ENCODE results near the gene OR6B2. TPM values are rescaled to one million over a fixed set of nuclear protein-coding genes. Genes with fewer than 3 reads are reported as not detected.

The OR6B2 gene
- total RNA-seq, 1 donor from 2014 or later = not detected

DNA sequence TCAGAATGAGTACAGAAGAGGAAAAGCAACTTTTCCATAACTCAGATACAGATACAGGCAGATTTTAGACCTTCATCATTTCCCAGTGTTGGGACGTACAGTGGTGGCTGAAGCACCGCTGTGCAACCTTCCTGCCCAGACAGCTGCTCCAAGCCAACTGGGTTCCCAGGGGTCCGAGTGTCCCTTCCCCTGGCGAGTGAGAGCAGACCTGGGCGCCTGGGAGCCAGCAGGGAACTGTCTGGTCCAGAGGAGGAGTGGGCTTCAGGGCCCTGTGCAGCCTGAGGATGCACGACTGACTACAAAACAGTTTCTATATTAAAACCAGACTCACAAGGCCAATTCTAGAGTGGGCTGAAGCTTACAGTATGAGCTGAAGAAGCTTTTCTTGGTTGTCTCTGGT is 11.1 kb upstream of the OR6B2 start:
- no peak for DNase-seq (ENCODE audit: low read depth in 2 of 2)

DNA sequence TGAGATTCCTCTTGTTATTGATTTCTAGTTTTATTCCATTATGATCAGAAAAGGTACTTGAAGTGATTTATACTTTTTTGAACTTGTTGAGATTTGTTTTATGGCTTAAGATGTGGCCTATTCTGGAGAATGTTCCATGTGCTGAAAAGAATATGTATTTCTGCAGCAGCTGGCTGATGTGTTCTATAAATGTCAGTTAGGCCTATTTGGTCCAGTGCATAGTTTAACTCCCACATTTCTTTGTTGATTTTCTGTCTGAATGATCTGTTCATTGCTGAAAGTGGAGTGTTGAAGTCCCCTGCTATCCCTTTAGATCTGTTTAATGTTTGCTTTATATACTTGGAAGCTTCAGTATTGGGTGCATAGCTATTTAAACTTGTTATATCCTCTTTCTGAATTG is 7.1 kb upstream of the OR6B2 start:
- no peak for DNase-seq (ENCODE audit: low read depth in 2 of 2)

DNA sequence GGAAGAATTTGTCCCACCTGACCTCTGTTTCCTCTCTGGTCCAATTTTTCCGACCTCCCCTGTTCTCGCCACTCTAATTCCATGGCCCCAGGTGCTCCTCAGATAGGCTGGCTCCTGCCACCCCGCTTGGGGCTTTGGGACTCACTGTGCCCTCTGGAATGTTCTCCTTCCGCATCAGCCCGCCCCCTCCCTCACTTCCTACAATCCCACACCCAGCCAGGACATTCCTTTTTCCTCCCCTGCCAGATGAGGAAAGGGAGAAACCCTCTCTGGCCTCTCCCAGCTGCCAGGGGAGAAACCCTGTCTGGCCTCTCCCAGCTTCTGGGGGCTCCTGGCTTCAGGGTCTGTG is 3.1 kb upstream of the OR6B2 start:
- DNase-seq (ENCODE audit: low read depth in 2 of 2) = no peak

DNA sequence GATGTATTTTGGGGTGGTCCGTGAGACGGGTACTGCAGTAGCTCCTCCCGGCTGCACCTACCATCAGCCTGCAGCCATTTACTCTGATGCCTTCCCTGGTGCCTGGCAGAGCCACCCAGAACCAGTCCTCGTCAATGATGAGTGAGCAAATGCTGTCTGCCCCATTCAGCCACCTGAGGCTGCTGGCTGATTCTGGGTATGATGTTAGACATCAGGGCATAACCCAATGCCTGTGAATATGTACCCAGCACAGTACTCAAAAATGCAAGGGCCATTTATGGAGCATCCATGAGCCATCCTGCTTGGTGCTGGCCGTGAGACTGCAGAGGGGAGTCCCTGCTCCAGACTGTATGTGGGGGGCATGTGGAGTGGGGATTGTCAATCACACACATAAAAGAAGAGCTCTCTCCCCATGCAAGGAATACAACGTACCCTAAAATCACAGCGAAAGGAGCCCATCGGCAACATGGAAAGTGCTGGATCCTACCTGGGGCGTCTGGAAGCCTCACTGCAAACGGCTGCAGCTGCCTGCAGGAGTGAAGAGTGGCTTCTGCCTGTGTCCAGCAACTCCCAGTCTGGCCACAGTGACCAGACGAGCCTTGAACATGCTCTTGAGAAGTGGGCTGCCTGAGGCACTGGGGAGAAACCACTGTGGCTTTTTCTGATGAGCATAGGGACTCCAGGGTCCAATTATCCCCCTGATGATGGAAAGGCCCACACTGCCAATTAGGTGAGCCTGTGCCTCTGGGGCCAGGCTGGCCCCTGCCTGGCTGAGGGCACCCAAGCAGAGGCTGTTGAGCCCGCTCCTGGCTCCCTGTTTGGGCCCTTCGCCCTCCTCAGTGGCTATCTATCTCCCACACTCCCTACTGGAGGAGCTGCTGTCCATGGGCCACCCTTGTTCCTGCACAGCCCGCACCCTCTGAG is 2.4 kb upstream of the OR6B2 start:
- DNase-seq (ENCODE audit: low read depth in 2 of 2) = no peak

DNA sequence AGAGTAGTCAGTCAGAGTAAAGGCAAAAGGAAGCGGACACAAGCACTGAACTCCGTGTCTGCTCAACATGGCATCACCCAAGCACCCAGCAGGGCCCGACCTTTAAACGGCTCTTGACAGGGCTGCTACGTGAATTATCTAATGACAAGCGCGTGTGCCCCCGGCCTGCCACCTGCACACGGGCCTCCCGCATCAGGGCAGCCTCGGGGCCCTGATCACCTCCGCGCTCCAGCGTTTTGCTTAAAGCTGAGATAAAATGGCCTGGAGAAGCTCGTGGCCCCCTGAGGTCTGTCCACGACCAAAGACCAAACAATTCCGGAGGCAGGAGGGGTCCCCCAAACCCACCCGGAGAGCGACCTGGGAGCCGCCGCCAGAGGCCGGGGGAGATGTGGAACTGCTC is 5.5 kb downstream of the OR6B2 start:
- DNase-seq (ENCODE audit: low read depth in 2 of 2) = peak in 1 of 2 donors; percentile 19

DNA sequence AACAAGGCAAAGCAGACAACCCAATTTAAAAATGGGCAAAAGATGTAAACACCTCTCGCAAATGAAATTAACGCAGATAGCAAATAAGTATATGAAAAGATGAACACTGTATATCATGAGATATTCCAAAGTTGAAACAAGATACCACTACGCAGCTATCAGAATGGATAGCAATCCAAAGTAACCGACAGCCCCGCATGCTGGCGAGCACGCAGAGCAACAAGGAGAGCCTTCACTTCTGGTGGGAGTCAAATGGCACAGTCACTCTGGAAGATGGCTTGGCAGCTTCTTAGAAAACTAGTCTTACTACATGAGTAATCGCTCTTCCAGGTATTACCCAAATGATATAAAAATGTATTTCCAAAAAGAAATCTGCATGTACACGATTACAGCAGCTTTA is 6.4 kb downstream of the OR6B2 start:
- no peak for DNase-seq (ENCODE audit: low read depth in 2 of 2)

DNA sequence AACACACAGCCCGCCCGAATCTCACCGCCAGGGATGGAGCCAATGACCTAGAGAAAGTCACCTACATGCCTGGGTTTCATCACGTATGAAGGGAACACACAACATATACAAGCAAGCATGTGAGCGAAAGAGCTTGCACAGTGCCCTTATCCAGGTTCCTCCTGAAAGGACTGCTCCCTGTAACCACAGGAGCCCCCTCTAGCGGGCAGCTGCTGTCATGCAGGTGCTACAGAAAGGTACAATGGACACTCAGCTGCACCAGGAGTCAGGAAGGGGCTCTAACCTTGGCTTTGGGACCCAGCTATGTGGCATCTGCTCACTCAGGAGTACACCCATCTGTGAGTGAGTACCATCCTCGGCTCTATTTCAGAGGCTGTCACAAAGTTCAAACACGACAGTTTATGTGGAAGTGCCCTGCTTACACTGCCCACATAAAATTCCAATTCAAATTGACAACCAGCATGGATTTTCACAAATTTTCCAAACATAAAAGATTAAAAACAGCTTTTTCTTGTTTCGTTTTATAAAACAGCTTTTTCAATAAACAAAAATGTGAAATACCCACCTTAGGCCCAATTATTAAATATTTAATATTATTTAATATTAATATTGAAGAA is 8.6 kb downstream of the OR6B2 start:
- peak; percentile 48 to 74 for DNase-seq (ENCODE audit: low read depth in 2 of 2)

DNA sequence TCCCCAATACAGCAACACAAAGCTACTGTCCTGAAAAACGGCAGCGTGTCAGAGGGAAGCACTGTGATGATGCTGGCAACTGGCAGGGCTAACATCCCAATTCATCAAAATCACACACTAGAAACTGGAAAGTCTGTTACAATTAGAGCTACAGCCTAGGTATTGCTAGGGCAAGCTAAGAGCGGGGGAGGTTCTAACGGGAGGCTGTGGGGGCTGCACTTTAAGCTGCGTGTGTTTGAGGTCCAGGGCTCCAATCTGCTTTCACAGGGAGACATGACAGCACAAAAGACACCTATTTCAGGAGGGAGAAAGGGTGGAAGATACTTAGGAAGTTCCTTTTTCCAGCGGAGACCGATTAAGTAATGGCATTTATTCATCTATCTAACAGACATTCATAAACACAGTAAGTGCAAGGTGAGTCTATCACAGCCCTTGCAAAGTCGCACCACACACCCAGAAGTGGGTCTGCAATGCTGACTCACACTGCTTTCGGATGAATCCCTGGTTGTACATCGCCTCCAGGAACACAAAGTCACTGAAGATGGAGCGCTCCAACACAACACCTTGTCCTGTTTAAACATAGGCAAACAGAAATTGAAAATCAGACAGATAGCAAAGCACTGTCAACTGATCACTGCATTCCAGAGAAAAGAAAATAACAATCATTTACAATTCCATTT is 12.0 kb downstream of the OR6B2 start:
- no peak for DNase-seq (ENCODE audit: low read depth in 2 of 2)

DNA sequence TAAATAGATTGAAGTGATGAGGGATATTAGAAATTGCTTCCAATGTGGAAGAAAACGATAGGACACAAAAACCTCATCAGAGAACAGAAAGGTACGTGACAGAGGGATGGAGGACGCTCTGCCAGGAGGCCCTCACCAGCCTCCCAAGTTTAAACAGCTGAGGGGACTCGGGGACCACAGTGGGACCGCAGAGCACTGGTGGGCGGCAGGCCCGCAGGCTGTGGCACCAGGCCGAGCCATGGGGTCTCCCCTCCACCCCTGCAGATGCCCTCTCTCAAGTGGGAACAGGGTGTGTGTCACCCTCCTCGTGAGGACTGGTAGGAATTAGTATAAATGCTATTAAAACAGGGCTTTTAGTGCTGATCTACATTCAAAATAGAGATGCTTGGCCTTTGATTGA is 15.9 kb downstream of the OR6B2 start:
- DNase-seq (ENCODE audit: low read depth in 2 of 2) = no peak

DNA sequence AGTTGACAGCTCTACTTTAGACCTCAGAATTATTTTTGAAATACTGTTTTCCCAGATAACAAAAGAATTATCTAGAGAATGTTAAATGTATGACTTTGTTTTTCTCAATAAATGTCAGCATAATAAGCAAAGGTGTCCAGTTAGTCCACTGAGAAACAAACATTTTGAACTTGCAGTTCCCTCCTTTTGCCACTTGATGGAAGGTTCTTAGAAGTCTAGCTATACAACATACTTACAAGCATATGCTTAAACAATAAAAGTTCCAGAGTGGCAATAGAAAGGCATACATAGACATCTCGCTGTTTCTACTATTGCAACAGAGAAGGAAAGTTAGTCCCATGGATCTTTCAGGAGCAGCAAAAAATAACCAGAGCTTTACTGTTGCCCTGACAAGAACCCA is 16.9 kb downstream of the OR6B2 start:
- DNase-seq (ENCODE audit: low read depth in 2 of 2) = peak in 1 of 2 donors; percentile 7

DNA sequence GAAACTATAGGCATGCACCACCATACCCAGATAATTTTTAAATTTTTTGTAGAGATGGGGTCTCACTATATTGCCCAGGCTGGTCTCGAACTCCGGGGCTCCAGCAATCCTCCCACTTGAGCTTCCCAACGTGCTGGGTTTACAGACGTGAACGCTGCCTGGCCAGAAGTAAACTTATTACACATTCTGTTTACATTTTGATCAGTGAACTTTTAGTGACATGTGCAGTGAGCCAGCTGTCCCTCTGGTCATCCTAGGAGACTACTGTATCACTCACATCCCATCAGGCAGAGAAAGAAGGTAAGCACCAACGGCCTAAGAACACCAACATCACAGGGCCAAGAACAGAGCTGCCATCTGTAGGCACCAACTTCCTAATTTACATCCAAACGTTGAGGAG is 27.2 kb downstream of the OR6B2 start:
- no peak for DNase-seq (ENCODE audit: low read depth in 2 of 2)

DNA sequence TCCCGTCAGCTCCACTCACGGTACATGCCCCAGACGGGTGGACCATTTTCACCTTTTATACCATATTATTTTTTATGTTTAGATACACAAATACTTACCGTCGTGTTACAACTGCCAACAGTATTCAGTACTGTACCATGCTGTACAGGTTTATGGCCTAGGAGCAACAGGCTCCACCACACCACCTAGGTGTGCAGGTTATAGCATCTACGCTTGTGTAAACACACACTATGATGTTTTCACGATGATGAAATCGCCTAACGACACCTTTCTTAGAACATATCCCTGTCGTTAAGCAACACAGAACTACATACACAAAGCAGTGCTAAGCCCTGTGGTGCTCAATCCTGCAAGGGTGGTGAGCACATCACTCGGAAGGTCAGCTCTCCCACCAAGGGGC is 29.6 kb downstream of the OR6B2 start:
- DNase-seq (ENCODE audit: low read depth in 2 of 2) = no peak

DNA sequence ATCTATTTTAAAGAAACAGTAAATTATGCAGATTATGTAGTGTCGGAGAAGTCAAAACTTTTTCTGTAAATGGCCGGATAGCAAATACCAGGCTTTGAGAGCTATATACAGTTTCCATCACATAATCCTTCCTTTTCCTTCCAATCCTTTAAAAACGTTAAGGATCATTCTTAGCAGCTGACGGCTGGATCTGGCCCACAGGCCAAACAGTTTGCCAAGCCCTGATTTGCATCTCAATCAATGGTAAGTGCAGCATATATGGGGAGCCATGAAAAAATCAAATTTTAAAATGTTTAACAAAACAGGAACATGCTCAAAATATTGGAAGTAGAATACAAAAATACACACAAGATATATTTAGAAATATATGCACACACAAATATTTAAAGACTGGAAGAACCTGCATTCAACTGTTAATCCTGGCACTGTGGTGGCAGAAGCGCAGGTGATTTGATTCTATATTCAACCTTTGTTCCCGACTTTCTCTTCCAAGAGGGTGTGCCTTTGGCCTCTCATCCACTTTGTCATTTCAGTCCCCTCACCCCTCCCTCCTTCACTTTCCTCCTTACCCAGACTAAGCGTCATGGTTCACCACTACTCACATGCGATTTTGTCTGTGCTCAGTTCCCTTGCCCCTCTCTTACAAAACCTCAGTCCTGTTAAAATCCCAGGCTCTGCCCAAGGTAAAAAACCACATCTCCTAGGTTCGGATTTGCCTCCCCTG is 32.4 kb downstream of the OR6B2 start:
- no peak for DNase-seq (ENCODE audit: low read depth in 2 of 2)

DNA sequence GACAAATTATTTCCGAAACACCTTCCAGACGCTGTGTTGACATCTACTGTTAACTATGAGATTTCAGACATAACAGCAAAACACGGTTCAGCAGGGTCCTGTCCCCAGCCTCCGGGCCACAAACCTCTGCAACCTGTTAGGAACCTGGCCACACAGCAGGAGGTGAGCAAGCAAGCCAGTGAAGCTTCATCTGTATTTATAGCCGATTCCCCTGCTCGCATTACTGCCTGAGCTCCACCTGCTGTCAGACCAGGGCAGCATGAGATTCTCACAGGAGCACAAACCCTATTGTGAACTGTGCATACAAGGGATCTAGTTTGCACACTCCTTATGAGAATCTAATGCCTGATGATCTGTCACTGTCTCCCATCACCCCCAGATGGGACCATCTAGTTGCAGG is 36.1 kb downstream of the OR6B2 start:
- DNase-seq (ENCODE audit: low read depth in 2 of 2) = no peak

DNA sequence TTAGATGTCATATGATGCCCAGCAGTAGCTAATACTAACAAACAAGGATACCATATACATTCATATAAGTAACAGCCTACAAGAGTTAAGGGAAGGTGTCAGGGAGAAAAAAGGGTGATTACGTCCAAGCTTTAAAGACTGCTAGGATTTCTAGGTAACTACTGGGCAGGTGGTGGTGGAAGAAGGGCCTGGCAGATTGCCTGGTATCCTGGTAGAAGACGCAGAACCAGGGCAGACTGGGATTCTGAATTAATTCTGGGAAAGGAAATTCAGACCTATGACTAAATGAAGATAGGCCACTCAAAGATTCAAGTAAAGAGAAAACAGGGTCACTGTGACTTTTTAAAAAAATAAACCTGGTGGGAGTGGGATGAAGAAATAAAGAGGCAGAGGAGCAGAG is 36.9 kb downstream of the OR6B2 start:
- DNase-seq (ENCODE audit: low read depth in 2 of 2) = no peak

DNA sequence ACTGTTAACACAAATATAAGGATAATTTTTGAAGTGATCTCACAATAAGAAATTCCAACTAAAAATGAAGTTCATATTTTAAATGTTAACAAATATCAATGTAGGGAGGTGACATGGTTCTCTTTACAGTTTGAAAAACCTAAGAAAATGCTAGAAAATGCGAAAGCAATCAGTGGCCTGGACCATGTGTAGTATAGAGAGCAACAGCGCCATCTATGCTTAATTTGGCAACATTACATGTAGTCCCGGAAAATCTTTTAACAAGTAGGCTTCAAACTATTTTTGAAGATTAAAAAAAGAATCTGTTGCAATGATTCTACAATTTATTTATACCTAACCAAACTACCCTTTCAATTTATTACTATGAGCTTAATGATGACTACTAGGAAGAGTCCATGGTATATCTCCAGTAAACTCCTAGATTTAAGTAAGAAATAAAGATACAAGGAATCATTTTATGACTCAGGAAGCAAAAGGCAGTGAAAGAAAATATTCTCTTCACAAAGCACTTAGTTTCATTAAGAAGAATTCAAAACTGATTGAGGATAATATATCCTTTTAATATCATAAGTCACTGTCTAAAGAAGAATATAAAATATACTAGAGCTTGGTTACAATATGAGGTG is 38.4 kb downstream of the OR6B2 start:
- peak; percentile 63 to 71 for DNase-seq (ENCODE audit: low read depth in 2 of 2)

DNA sequence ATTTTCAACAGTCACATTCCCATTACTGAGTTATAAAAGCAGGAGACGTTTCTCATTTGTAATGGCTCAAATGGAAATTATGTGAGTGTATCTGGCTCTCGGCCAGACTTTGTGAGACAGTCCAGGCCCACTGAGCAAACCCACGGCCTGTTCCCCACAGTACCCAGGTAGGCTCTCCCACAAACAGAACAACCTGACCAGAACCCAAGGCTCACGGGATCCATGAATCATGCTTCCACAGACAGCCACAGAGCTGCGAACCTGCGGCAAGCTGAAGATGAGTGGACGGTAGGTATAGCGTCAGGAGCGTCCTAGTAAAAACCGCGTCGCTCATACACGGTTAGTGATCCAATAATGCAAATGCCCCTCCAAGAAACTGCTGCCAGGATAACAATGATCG is 39.3 kb downstream of the OR6B2 start:
- DNase-seq (ENCODE audit: low read depth in 2 of 2) = peak; percentile 13 to 30

DNA sequence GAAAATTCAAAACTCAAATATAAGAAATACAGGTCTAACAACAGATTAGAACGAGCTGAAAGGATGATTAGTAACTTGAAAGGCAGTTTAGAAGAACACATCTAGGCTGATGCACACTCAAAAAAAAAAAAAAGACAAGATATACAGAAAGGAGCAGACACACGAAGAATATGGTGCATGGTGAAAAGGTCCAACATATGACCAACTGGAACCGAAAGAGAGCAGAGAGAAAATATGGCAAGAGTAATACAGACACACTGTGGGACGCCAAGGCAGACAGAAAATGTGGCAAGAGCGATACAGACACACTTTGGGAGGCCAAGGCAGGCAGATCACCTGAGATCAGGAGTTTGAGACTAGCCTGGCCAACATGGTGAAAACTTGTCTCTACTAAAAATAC is 44.9 kb downstream of the OR6B2 start:
- peak in 1 of 2 donors; percentile 5 for DNase-seq (ENCODE audit: low read depth in 2 of 2)

DNA sequence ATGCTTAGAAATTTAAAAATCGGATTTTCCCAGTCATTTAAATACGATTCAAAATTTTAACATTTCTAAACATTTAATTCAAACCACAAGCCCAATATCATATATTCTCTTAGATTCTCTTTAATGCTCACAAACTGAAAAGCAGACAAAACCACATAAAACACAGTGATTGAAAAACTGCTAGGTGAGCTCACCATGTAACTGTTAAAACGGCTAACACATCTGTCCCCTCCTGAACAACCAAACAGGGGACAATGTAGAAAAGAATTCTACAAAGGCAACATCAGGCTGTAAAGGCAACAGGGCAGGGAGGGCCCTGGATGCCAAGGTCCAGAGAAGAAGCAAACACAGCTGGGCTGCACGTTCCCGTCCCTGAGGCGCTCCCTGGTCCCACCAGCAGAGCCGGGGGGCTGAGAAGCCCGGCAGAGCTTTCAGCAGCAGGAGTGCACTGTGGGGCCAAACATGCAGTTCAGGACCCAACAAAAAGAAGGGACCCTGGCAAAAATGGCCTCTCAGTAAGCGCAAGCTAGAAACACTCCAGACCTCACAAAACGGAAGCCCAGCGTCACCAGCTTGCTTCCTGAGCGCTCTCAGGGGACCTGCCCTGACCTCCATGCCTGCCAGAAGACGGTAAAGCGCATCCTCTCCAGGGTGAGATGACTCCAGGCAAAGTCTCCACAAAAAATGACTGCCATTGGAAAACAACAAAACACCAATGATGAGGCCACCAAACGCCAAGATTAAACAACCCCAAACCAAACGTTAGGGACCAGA is 45.6 kb downstream of the OR6B2 start:
- no peak for DNase-seq (ENCODE audit: low read depth in 2 of 2)

DNA sequence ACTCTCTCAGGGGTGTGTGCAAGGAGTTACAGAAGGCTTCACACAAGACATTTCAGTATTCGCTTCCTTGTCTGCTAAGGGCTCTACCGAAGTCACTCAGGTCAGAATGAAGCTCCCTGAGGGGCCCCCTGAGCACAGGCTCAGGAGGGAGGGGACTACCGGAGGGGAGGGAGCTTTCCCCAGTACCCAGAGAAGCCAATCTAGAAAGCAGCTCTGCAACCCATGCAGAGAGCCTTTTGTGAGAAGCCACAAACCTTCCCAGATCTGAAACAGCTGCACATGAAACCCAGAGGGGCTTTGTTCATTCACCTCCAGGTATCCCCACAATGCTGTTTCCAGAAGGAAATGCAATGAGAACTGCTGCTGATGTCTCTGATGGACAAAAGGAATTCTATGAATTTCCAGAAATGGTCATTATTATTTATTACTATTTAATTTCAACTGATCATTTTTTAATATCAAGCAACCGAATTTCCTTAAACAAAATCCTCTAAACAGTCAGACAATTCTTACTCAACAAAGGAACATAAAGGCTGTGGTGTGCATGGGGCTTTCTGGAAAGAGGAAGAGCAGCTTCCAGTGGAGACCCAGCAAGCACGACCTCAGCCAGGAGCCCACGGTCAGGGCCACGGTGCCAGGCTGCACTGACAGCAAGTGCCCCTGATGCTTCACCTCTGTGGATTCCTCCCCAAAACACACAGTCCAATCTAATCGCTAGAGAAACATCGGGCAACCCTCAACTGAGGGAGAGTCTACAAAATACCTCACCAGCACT is 47.0 kb downstream of the OR6B2 start:
- no peak for DNase-seq (ENCODE audit: low read depth in 2 of 2)

Measured in dermis microvascular lymphatic vessel endothelial cell (primary cell).